ENCODE measurements around the gene VMP1. TPM values are rescaled to one million over a fixed set of nuclear protein-coding genes. Genes with fewer than 3 reads are reported as not detected.

VMP1 gene
- total RNA-seq (2014; rRNA removed; shearing (Covaris generic); ENCODE audit: low replicate concordance), result 34.3 and 69.4 TPM in 2 replicates

DNA sequence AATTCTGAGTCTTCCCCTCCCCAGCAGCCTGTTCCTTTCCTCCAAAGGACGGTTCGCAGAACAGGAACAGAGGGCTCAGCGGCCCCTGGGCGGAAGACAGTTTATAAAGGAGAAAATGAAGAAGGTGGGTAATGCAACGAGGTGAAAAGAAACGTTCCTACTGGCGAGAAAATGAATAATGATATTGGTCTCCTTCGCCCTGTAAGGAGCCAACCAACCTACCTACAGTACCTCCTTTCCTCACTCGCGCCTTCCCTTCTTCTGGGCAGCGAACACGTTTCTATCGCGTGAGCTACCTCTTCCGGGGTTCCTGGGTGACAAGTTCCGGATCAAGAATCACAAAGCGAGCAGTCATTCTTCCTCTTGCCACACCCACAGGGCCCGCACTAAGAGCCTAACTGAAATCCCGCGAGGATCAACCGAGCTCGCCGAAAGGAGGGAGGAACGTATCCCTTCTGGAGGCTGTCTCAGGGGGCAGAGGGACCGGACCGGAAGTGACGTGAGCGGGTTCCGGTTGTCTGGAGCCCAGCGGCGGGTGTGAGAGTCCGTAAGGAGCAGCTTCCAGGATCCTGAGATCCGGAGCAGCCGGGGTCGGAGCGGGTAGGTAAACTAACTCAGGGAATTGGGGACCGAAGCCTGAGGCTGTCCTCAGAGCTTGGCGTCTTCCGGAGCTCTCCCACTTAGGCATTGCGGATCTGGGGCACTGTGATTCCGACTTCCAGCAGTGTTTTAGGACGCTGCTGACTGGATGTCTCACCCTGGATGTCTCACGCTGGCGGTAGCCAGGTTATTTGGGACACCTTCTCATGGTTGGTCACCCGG, at the start of gene VMP1, which contains the start of gene PTRH2:
TSS of gene VMP1 (plus strand) at position 506 of the 822 bp plus-strand sequence. CDS start 23,793 bp downstream, outside the sequence.
TSS of gene PTRH2 (minus strand) at position 282 of the 822 bp plus-strand sequence. CDS start 9,452 bp downstream, outside the sequence.
- H3K4me2 ChIP-seq (ENCODE audit: low read depth, low read length, poor library complexity, severe bottlenecking), result peak within 1 kb of the TSS; percentile 86
- H3K9me3 ChIP-seq (ENCODE audit: low read length), result no peaks in the 10 kb centered on the region
- peaks cover 45% of the 10 kb centered on the region for H3K4me1 ChIP-seq (ENCODE audit: low read length)
- no peaks in the 10 kb centered on the region for H3K27me3 ChIP-seq (ENCODE audit: low read length)
- H3K9me2 ChIP-seq (replicated peaks; ENCODE audit: insufficient read depth, low read length), result no peaks in the 10 kb centered on the region
- peak within 1 kb of the TSS; percentile 85 for H3K27ac ChIP-seq (ENCODE audit: low read length)
- H2AFZ ChIP-seq (ENCODE audit: low read length), result peak within 1 kb of the TSS; percentile 46; the same call in 1 of the 2 replicates
- peaks cover 98% of the 10 kb centered on the region for H3K79me2 ChIP-seq (ENCODE audit: low read length)
- DNase-seq, result peak; percentile 99
- H3K4me3 ChIP-seq (ENCODE audit: low read length), result peak within 1 kb of the TSS; percentile 91
- peak within 1 kb of the TSS; percentile 90 for H3K9ac ChIP-seq (ENCODE audit: low read length)
- no peaks in the 10 kb centered on the region; the same call in 1 of the 2 replicates for H4K20me1 ChIP-seq (ENCODE audit: insufficient read depth, low read depth, low read length)
- peaks cover 10% of the 10 kb centered on the region; the same call in 1 of the 2 replicates for H3K36me3 ChIP-seq (ENCODE audit: insufficient read depth, low read length)

DNA sequence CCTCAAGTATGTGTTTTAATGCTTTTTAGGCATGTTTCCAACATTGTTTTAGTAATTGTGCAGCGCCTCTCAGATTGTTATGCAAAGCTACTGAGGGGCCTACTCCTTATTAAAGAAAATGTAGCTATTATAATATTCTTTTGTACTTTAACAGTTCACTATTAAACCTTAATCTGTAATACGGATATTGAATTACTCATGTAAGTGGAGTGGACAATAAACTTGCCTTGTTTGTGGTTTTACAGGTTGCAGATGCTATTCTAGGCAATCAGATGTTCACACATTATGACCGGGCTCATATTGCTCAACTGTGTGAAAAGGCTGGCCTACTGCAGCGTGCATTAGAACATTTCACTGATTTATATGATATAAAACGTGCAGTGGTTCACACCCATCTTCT, 41.2 kb upstream of the VMP1 start:
- peaks cover 67% of the 10 kb centered on the region for H3K79me2 ChIP-seq (ENCODE audit: low read length)

DNA sequence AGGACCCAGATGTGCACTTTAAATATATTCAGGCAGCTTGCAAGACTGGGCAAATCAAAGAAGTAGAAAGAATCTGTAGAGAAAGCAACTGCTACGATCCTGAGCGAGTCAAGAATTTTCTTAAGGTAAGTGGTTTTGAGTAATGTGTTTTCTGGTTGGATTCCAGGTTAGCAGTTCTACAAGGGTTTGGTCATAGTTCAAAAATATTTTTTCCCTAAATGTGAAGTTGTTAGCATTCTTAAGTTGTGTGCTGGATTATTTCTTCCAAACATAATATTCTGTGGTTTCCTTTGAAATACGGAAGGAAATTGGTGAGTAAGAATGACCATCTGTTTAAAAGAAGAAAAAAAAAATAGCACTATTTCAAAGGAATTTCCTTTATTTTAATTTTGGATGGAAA, 38.6 kb upstream of the VMP1 start:
- H3K4me2 ChIP-seq (ENCODE audit: low read depth, low read length, poor library complexity, severe bottlenecking), result peak overlapping the region; percentile 40
- no peak overlapping the region for H3K4me3 ChIP-seq (ENCODE audit: low read length)
- no peaks in the 10 kb centered on the region for H3K9me3 ChIP-seq (ENCODE audit: low read length)
- no peaks in the 10 kb centered on the region for H4K20me1 ChIP-seq (ENCODE audit: insufficient read depth, low read depth, low read length)
- H3K27ac ChIP-seq (ENCODE audit: low read length), result peak overlapping the region; percentile 73
- H3K36me3 ChIP-seq (ENCODE audit: insufficient read depth, low read length), result peaks cover 85% of the 10 kb centered on the region
- H2AFZ ChIP-seq (ENCODE audit: low read length), result no peak overlapping the region
- H3K4me1 ChIP-seq (ENCODE audit: low read length), result peaks cover 68% of the 10 kb centered on the region
- no peaks in the 10 kb centered on the region for H3K9me2 ChIP-seq (replicated peaks; ENCODE audit: insufficient read depth, low read length)
- DNase-seq, result no peak
- peaks cover 76% of the 10 kb centered on the region for H3K79me2 ChIP-seq (ENCODE audit: low read length)
- no peaks in the 10 kb centered on the region for H3K27me3 ChIP-seq (ENCODE audit: low read length)
- no peak overlapping the region for H3K9ac ChIP-seq (ENCODE audit: low read length)

More for the DNA sequence above, 41.2 kb upstream of the VMP1 start:
- H3K27ac ChIP-seq (ENCODE audit: low read length), result no peak overlapping the region
- no peaks in the 10 kb centered on the region for H3K9me3 ChIP-seq (ENCODE audit: low read length)
- H3K4me3 ChIP-seq (ENCODE audit: low read length), result no peak overlapping the region
- no peak for DNase-seq
- no peaks in the 10 kb centered on the region for H3K9me2 ChIP-seq (replicated peaks; ENCODE audit: insufficient read depth, low read length)
- no peaks in the 10 kb centered on the region for H3K27me3 ChIP-seq (ENCODE audit: low read length)
- no peak overlapping the region for H2AFZ ChIP-seq (ENCODE audit: low read length)
- no peak overlapping the region for H3K4me2 ChIP-seq (ENCODE audit: low read depth, low read length, poor library complexity, severe bottlenecking)
- no peaks in the 10 kb centered on the region for H4K20me1 ChIP-seq (ENCODE audit: insufficient read depth, low read depth, low read length)
- H3K4me1 ChIP-seq (ENCODE audit: low read length), result peaks cover 49% of the 10 kb centered on the region
- H3K36me3 ChIP-seq (ENCODE audit: insufficient read depth, low read length), result peaks cover 90% of the 10 kb centered on the region
- no peak overlapping the region for H3K9ac ChIP-seq (ENCODE audit: low read length)

DNA sequence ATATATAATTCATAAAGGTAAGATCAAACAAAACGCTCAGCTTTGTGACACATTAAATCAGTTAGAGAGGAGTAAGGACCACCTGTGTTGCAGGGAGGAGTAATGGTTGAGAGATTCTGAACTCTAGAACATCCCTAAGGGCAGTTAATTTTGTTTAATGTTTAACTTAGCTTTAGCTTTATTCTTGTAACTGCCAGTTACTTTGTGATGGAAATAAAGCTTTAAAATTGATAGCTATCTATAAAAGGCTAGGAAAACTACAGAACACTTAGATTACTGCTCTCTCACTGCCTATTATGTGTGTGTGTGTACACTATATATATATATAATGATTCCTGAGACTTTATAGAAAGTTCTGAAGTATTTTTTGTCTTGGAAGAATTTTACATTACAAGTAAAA, 38.0 kb upstream of the VMP1 start:
- peaks cover 87% of the 10 kb centered on the region for H3K36me3 ChIP-seq (ENCODE audit: insufficient read depth, low read length)
- H3K79me2 ChIP-seq (ENCODE audit: low read length), result peaks cover 82% of the 10 kb centered on the region

DNA sequence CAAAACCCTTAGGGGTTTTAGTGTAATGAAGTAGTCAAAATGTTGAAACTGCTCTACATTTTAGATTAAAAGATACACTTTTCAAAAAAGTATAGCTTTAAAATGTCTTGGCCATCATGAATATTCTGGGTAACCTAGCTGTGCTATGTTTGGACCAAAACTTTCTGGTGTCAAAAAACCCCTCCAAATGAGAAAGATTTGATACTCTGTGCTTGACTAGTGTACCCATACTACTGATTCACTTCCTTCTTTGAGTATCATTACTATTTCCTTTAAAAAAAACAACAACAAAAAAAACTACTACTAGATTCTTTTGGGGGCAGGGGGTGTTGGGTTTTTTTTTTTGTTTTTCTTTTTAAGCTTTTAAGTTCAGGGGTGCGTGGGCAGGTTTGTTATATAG, 37.5 kb upstream of the VMP1 start:
- no peaks in the 10 kb centered on the region for H3K27me3 ChIP-seq (ENCODE audit: low read length)
- H2AFZ ChIP-seq (ENCODE audit: low read length), result no peak overlapping the region
- H3K9me2 ChIP-seq (replicated peaks; ENCODE audit: insufficient read depth, low read length), result no peaks in the 10 kb centered on the region
- H3K9me3 ChIP-seq (ENCODE audit: low read length), result no peaks in the 10 kb centered on the region
- no peak for DNase-seq
- H3K9ac ChIP-seq (ENCODE audit: low read length), result no peak overlapping the region
- H3K4me1 ChIP-seq (ENCODE audit: low read length), result peaks cover 80% of the 10 kb centered on the region
- peak overlapping the region; percentile 73 for H3K27ac ChIP-seq (ENCODE audit: low read length)
- H3K4me2 ChIP-seq (ENCODE audit: low read depth, low read length, poor library complexity, severe bottlenecking), result no peak overlapping the region
- H3K36me3 ChIP-seq (ENCODE audit: insufficient read depth, low read length), result peaks cover 87% of the 10 kb centered on the region
- no peak overlapping the region for H3K4me3 ChIP-seq (ENCODE audit: low read length)
- no peaks in the 10 kb centered on the region for H4K20me1 ChIP-seq (ENCODE audit: insufficient read depth, low read depth, low read length)
- H3K79me2 ChIP-seq (ENCODE audit: low read length), result peaks cover 84% of the 10 kb centered on the region

More for the DNA sequence above, 38.0 kb upstream of the VMP1 start:
- Histone ChIP-seq H3K9me2 (replicated peaks; ENCODE audit: insufficient read depth, low read length) (no peaks in the 10 kb centered on the region), H3K9ac (ENCODE audit: low read length) (no peak overlapping the region), H4K20me1 (ENCODE audit: insufficient read depth, low read depth, low read length) (no peaks in the 10 kb centered on the region), H3K4me3 (ENCODE audit: low read length) (no peak overlapping the region), H3K9me3 (ENCODE audit: low read length) (no peaks in the 10 kb centered on the region), H3K4me2 (ENCODE audit: low read depth, low read length, poor library complexity, severe bottlenecking) (peak overlapping the region; percentile 40), H3K4me1 (ENCODE audit: low read length) (peaks cover 74% of the 10 kb centered on the region), H3K27ac (ENCODE audit: low read length) (peak overlapping the region; percentile 73), H3K27me3 (ENCODE audit: low read length) (no peaks in the 10 kb centered on the region), H2AFZ (ENCODE audit: low read length) (no peak overlapping the region)
- DNase-seq, result peak; percentile 44

DNA sequence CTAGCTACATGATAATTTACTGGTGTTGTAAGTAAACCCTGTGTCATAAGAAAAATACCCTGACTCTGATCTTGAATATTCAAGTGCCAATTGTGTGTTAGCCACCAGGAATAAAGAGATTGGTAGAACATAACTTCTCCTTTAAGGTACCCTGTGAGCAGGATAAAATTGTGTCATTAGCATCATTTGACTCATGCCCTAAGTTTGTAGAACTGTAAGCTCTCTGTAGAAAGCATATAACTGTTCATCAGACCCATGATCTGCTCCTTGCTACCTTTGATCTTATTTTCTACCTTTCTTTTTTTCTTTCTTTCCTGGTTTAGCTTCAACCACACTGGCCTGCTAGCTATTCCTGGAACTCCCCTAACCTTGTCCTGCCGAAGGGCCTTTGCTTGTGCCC, 36.1 kb upstream of the VMP1 start:
- H3K4me3 ChIP-seq (ENCODE audit: low read length), result no peak overlapping the region
- no peak overlapping the region for H2AFZ ChIP-seq (ENCODE audit: low read length)
- H3K27ac ChIP-seq (ENCODE audit: low read length), result peak overlapping the region; percentile 73
- H4K20me1 ChIP-seq (ENCODE audit: insufficient read depth, low read depth, low read length), result no peaks in the 10 kb centered on the region
- H3K9me2 ChIP-seq (replicated peaks; ENCODE audit: insufficient read depth, low read length), result no peaks in the 10 kb centered on the region
- peaks cover 90% of the 10 kb centered on the region for H3K79me2 ChIP-seq (ENCODE audit: low read length)
- H3K36me3 ChIP-seq (ENCODE audit: insufficient read depth, low read length), result peaks cover 89% of the 10 kb centered on the region
- no peaks in the 10 kb centered on the region for H3K27me3 ChIP-seq (ENCODE audit: low read length)
- H3K4me2 ChIP-seq (ENCODE audit: low read depth, low read length, poor library complexity, severe bottlenecking), result no peak overlapping the region
- no peaks in the 10 kb centered on the region for H3K9me3 ChIP-seq (ENCODE audit: low read length)
- no peak for DNase-seq
- H3K9ac ChIP-seq (ENCODE audit: low read length), result no peak overlapping the region
- peaks cover 90% of the 10 kb centered on the region for H3K4me1 ChIP-seq (ENCODE audit: low read length)

DNA sequence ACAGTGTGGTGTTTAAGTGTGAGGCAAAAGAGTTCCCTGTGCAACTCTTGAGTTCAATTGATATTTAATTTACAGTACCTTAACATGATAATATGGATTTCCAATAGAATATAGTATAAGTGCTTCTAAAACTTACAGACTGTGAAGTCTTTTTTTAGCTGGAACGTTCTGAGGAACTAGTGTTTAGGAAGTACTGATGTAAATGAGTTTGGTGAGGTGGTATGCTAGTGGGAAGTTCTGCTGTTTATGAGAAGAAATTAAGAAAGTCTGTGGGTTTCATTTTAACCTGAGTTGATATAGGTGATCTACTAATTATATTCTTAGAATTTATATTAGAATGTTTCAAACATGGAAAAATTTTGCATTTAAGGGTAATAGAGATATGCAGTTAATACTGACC, 32.2 kb upstream of the VMP1 start:
- Histone ChIP-seq H3K9me3 (ENCODE audit: low read length) (no peaks in the 10 kb centered on the region), H3K27me3 (ENCODE audit: low read length) (no peaks in the 10 kb centered on the region), H3K9ac (ENCODE audit: low read length) (no peak overlapping the region), H3K4me1 (ENCODE audit: low read length) (peaks cover 71% of the 10 kb centered on the region), H2AFZ (ENCODE audit: low read length) (no peak overlapping the region), H4K20me1 (ENCODE audit: insufficient read depth, low read depth, low read length) (no peaks in the 10 kb centered on the region), H3K27ac (ENCODE audit: low read length) (peak overlapping the region; percentile 64), H3K36me3 (ENCODE audit: insufficient read depth, low read length) (peaks cover 85% of the 10 kb centered on the region), H3K79me2 (ENCODE audit: low read length) (peaks cover 84% of the 10 kb centered on the region), H3K4me2 (ENCODE audit: low read depth, low read length, poor library complexity, severe bottlenecking) (peak overlapping the region; percentile 24), H3K9me2 (replicated peaks; ENCODE audit: insufficient read depth, low read length) (no peaks in the 10 kb centered on the region), H3K4me3 (ENCODE audit: low read length) (no peak overlapping the region)
- DNase-seq, result no peak

DNA sequence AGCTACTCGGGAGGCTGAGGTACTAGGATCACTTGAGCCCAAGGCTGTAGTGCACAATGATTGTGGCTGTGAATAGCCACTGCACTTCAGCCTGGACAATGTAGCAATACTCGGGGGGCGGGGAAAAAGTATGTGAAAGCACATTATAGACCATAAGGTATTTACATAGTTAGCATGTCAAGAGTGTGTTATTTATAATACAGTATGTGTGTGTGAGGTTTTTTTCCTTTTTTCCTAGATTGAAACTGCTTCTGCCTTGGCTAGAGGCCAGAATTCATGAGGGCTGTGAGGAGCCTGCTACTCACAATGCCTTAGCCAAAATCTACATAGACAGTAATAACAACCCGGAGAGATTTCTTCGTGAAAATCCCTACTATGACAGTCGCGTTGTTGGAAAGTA, 30.7 kb upstream of the VMP1 start:
- Histone ChIP-seq H3K9ac (ENCODE audit: low read length) (no peak overlapping the region), H3K27ac (ENCODE audit: low read length) (no peak overlapping the region), H3K4me1 (ENCODE audit: low read length) (peaks cover 56% of the 10 kb centered on the region), H4K20me1 (ENCODE audit: insufficient read depth, low read depth, low read length) (no peaks in the 10 kb centered on the region), H3K36me3 (ENCODE audit: insufficient read depth, low read length) (peaks cover 85% of the 10 kb centered on the region), H3K4me2 (ENCODE audit: low read depth, low read length, poor library complexity, severe bottlenecking) (no peak overlapping the region), H3K9me3 (ENCODE audit: low read length) (no peaks in the 10 kb centered on the region), H3K27me3 (ENCODE audit: low read length) (no peaks in the 10 kb centered on the region), H3K9me2 (replicated peaks; ENCODE audit: insufficient read depth, low read length) (no peaks in the 10 kb centered on the region), H2AFZ (ENCODE audit: low read length) (no peak overlapping the region), H3K4me3 (ENCODE audit: low read length) (no peak overlapping the region), H3K79me2 (ENCODE audit: low read length) (peaks cover 82% of the 10 kb centered on the region)
- DNase-seq, result no peak
